ENCODE measurements around the gene VMP1.

Gene VMP1

GRCh38 chr17:59707149-59707970 lies at the start of gene VMP1, which contains the start of gene PTRH2:
Gene VMP1 (plus strand): TSS chr17:59707654. CDS start chr17:59731447, 23,793 bp downstream.
Gene PTRH2 (minus strand): TSS chr17:59707430. CDS start chr17:59697978, 9,452 bp downstream.
- peak; percentile 94 for DNase-seq

GRCh38 chr17:59666235-59666634 lies 41.2 kb upstream of the VMP1 start:
- DNase-seq = peak; percentile 38

GRCh38 chr17:59668816-59669215 lies 38.6 kb upstream of the VMP1 start:
- no peak for DNase-seq

GRCh38 chr17:59669411-59669810 lies 38.0 kb upstream of the VMP1 start:
- DNase-seq = no peak

- no peak for DNase-seq
These were observed 37.5 kb upstream of the VMP1 start for GRCh38 chr17:59669944-59670343.

GRCh38 chr17:59671386-59671785 lies 36.1 kb upstream of the VMP1 start:
- DNase-seq = no peak

- no peak for DNase-seq
These were observed 32.2 kb upstream of the VMP1 start for GRCh38 chr17:59675231-59675630.

GRCh38 chr17:59676716-59677115 lies 30.7 kb upstream of the VMP1 start:
- no peak for DNase-seq

- no peak for DNase-seq
These were observed 28.5 kb upstream of the VMP1 start for GRCh38 chr17:59678918-59679317.

- no peak for DNase-seq
These were observed 27.1 kb upstream of the VMP1 start for GRCh38 chr17:59680314-59680713.

GRCh38 chr17:59683283-59683682 lies 24.2 kb upstream of the VMP1 start:
- DNase-seq = no peak

- no peak for DNase-seq
These were observed 22.5 kb upstream of the VMP1 start for GRCh38 chr17:59684967-59685366.

GRCh38 chr17:59688008-59688407 lies 19.4 kb upstream of the VMP1 start:
- no peak for DNase-seq

GRCh38 chr17:59688496-59688895 lies 19.0 kb upstream of the VMP1 start:
- DNase-seq = no peak

- no peak for DNase-seq
These were observed 13.9 kb upstream of the VMP1 start for GRCh38 chr17:59693582-59693981.

- DNase-seq = no peak
These were observed 13.1 kb upstream of the VMP1 start for GRCh38 chr17:59694344-59694743.

- no peak for DNase-seq
These were observed 11.3 kb upstream of the VMP1 start for GRCh38 chr17:59695945-59696681.

GRCh38 chr17:59696682-59697277 lies 10.7 kb upstream of the VMP1 start:
- DNase-seq = no peak

GRCh38 chr17:59698143-59698542 lies 9.3 kb upstream of the VMP1 start:
- no peak for DNase-seq

GRCh38 chr17:59699218-59699617 lies 8.2 kb upstream of the VMP1 start:
- no peak for DNase-seq

GRCh38 chr17:59699786-59700185 lies 7.7 kb upstream of the VMP1 start:
- no peak for DNase-seq

- DNase-seq = no peak
These were observed 5.2 kb upstream of the VMP1 start for GRCh38 chr17:59702304-59702703.

GRCh38 chr17:59707971-59708430 lies 547 bp downstream of the VMP1 start:
- no peak for DNase-seq

GRCh38 chr17:59711936-59712335 lies 4.5 kb downstream of the VMP1 start:
- no peak for DNase-seq

All from NK-92 treated with Interleukin-12 subunit alpha and Interleukin-12 subunit beta, amount 100 ng/mL, for 24 hours (cell line).